Gastrocnemius medialis (tissue), 4 donors: ENCODE results near the gene SLC16A7. TPM values are rescaled to one million over a fixed set of nuclear protein-coding genes. Genes with fewer than 3 reads are reported as not detected.

Experiments
- ATAC-seq, 2 donors: fragments of 150-250 bp; one replicate each; pipeline ENCODE4 v1.9.1; 2016
- DNase-seq, 2 donors: peaks; one replicate each; pipeline ENCODE4 v3.0.0-alpha.2; 2019
- H3K27ac ChIP-seq, 4 donors: fragments of 200-600 bp; sonication (generic); 1 replicate in 1 of 4; 2 replicates in 3 of 4; pipeline ENCODE4 v1.5.1; 2016 to 2018; ENCODE audit warnings: mild to moderate bottlenecking in 2 of 4, moderate library complexity in 1 of 4
- H3K27me3 ChIP-seq, 3 donors: fragments of 200-600 bp; sonication (generic) in 2 of 3; 1 replicate in 1 of 3; 2 replicates in 2 of 3; pipeline versions ENCODE4 v1.5.1 to v1.6.0; 2016 to 2019; ENCODE audit warnings: mild to moderate bottlenecking in 1 of 3, moderate library complexity in 1 of 3
- H3K36me3 ChIP-seq, 2 donors: fragments of 200-600 bp; sonication (generic) in 1 of 2; one replicate each; pipeline ENCODE4 v1.5.1; 2017 to 2018
- H3K4me1 ChIP-seq, 2 donors: fragments of 200-600 bp; sonication (generic) in 1 of 2; one replicate each; pipeline ENCODE4 v1.5.1; 2016 to 2017; ENCODE audit warnings: mild to moderate bottlenecking in 2 of 2
- H3K4me3 ChIP-seq, 4 donors: fragments of 200-600 bp; sonication (generic) in 3 of 4; 1 replicate in 1 of 4; 2 replicates in 3 of 4; pipeline ENCODE4 v1.5.1; 2016 to 2019; ENCODE audit warnings: mild to moderate bottlenecking in 2 of 4
- H3K9me3 ChIP-seq, 3 donors: fragments of 200-600 bp; sonication (generic) in 2 of 3; 1 replicate in 1 of 3; 2 replicates in 2 of 3; pipeline ENCODE4 v1.5.1; 2016 to 2019
- POLR2A ChIP-seq, 2 donors: fragments of 450-650 bp; IDR thresholded peaks; one replicate each; pipeline ENCODE4 v1.6.1; 2017; ENCODE audit warnings: antibody characterized with exemption in 2 of 2, mild to moderate bottlenecking in 2 of 2, moderate library complexity in 2 of 2
- in situ Hi-C, 4 donors: fragments of 200-750 bp; cut with MboI; loops; one replicate each; pipeline versions ENCODE4 v1.15.0 to v1.8.0; 2017; ENCODE audit warnings: low sequenced_read_pairs in 4 of 4
- intact Hi-C: fragments of 100-400 bp; cut with DNase I; formaldehyde crosslinking; loops from one replicate; pipeline ENCODE4 v1.15.1; 2023; ENCODE audit warnings: low total_unique reads
- total RNA-seq, 4 donors: library from RNA; depleted of rRNA; stranded (reverse); fragments of >200 nt; gene quantifications; one replicate each; pipeline versions ENCODE4 v1.1.0 to v1.2.3, GENCODE V29; 2016
- TF ChIP-seq, protein P1 (sequence below), 5 experiments: fragments of 450-650 bp in 3 of 5; fragments of 200-600 bp in 2 of 5; sonication (generic) in 2 of 5; IDR thresholded peaks in 4 of 5; conservative IDR thresholded peaks in 1 of 5; 1 replicate in 4 of 5; 2 replicates in 1 of 5; pipeline ENCODE4 v1.5.1; 2016 to 2019; ENCODE audit warnings: antibody characterized with exemption in 5 of 5, mild to moderate bottlenecking in 3 of 5, moderate library complexity in 3 of 5

The SLC16A7 gene
- 10 to 100 TPM in 1 of 4 donors, 1 to 10 TPM in 3; 3.8 to 10.3 (median 6.7) TPM for total RNA-seq

GRCh38 chr12:59595883-59596540, at the start of gene SLC16A7:
TSS of gene SLC16A7 (plus strand) at chr12:59596029. CDS start at chr12:59704802, 108,773 bp downstream.
- no peaks in the 10 kb centered on the region for H3K27me3 ChIP-seq
- intact Hi-C loops (loop anchor here (2.0 kb wide), 1 partner anchor 103 kb away; no protein-coding TSS in a partner anchor), in situ Hi-C loops (no loop called here)
- H3K36me3 ChIP-seq, result no peaks in the 10 kb centered on the region
- TF ChIP-seq POLR2A (IDR thresholded peaks at IDR 0.05), result peak; percentile 28 to 56
- TF ChIP-seq, protein P1, sequence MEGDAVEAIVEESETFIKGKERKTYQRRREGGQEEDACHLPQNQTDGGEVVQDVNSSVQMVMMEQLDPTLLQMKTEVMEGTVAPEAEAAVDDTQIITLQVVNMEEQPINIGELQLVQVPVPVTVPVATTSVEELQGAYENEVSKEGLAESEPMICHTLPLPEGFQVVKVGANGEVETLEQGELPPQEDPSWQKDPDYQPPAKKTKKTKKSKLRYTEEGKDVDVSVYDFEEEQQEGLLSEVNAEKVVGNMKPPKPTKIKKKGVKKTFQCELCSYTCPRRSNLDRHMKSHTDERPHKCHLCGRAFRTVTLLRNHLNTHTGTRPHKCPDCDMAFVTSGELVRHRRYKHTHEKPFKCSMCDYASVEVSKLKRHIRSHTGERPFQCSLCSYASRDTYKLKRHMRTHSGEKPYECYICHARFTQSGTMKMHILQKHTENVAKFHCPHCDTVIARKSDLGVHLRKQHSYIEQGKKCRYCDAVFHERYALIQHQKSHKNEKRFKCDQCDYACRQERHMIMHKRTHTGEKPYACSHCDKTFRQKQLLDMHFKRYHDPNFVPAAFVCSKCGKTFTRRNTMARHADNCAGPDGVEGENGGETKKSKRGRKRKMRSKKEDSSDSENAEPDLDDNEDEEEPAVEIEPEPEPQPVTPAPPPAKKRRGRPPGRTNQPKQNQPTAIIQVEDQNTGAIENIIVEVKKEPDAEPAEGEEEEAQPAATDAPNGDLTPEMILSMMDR (IDR thresholded peaks at IDR 0.05 in 4 of 5, conservative IDR thresholded peaks at IDR 0.05 in 1 of 5), result no peak
- H3K4me1 ChIP-seq, result peaks cover 8 to 12% of the 10 kb centered on the region in 2 donors
- peak within 1 kb of the TSS; percentile 72 to 83 (median 75) for H3K4me3 ChIP-seq
- DNase-seq (peak; percentile 66 to 71), ATAC-seq (peak; percentile 26 to 49)
- H3K27ac ChIP-seq, result peak within 1 kb of the TSS; percentile 83 to 94 (median 90)
- H3K9me3 ChIP-seq, result no peaks in the 10 kb centered on the region

- Histone ChIP-seq H3K27me3 (no peaks in the 10 kb centered on the region), H3K4me1 (no peaks in the 10 kb centered on the region), H3K27ac (no peak overlapping the region), H3K36me3 (no peaks in the 10 kb centered on the region), H3K9me3 (no peaks in the 10 kb centered on the region), H3K4me3 (no peak overlapping the region)
- DNase-seq, result no peak
- TF ChIP-seq, protein P1 (IDR thresholded peaks at IDR 0.05 in 4 of 5, conservative IDR thresholded peaks at IDR 0.05 in 1 of 5), result no peak
- TF ChIP-seq POLR2A (IDR thresholded peaks at IDR 0.05), result no peak
- no peak for ATAC-seq
- in situ Hi-C loops, result no loop called here
- intact Hi-C loops, result no loop called here
These were observed 46.9 kb upstream of the SLC16A7 start for GRCh38 chr12:59548930-59549329.

DNA sequence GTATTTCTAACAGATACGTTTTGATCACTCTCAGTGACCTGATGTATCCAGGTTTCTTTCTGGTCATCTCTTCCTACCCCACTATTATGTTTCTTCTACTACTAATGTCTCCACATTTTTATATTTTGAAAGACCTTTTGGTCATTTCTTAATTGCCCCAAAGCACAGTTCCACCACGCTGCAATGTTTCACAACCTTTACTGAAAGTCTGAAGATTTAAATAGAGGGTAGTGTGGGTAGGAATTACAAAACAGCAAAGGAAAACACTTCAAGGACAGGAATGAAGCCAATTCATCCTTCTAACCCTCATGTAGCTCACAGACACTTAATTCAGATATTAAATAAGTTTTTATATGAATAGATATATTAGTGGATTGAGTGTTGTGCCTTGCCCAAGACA, 36.1 kb upstream of the SLC16A7 start:
- DNase-seq (no peak), ATAC-seq (no peak)
- H3K4me3 ChIP-seq, result no peak overlapping the region
- intact Hi-C loops (no loop called here), in situ Hi-C loops (no loop called here)
- TF ChIP-seq POLR2A (IDR thresholded peaks at IDR 0.05), result no peak
- TF ChIP-seq, protein P1 (IDR thresholded peaks at IDR 0.05 in 4 of 5, conservative IDR thresholded peaks at IDR 0.05 in 1 of 5), result no peak
- no peaks in the 10 kb centered on the region for H3K4me1 ChIP-seq
- H3K9me3 ChIP-seq, result no peaks in the 10 kb centered on the region
- no peaks in the 10 kb centered on the region for H3K27me3 ChIP-seq
- no peaks in the 10 kb centered on the region for H3K36me3 ChIP-seq
- H3K27ac ChIP-seq, result no peak overlapping the region

- intact Hi-C loops (no loop called here), in situ Hi-C loops (no loop called here)
- DNase-seq (no peak), ATAC-seq (no peak)
- no peak overlapping the region for H3K4me3 ChIP-seq
- TF ChIP-seq POLR2A (IDR thresholded peaks at IDR 0.05), result no peak
- TF ChIP-seq, protein P1 (IDR thresholded peaks at IDR 0.05 in 4 of 5, conservative IDR thresholded peaks at IDR 0.05 in 1 of 5), result no peak
- no peaks in the 10 kb centered on the region for H3K27me3 ChIP-seq
- H3K4me1 ChIP-seq, result no peaks in the 10 kb centered on the region
- H3K36me3 ChIP-seq, result no peaks in the 10 kb centered on the region
- H3K9me3 ChIP-seq, result no peaks in the 10 kb centered on the region
- no peak overlapping the region for H3K27ac ChIP-seq
These were observed 25.7 kb upstream of the SLC16A7 start for GRCh38 chr12:59570145-59570544.
